ENCODE measurements around the gene S100A14.
A peak's percentile ranks its signal among the peaks of the same experiment; 100 is the strongest.

Gene S100A14

DNA sequence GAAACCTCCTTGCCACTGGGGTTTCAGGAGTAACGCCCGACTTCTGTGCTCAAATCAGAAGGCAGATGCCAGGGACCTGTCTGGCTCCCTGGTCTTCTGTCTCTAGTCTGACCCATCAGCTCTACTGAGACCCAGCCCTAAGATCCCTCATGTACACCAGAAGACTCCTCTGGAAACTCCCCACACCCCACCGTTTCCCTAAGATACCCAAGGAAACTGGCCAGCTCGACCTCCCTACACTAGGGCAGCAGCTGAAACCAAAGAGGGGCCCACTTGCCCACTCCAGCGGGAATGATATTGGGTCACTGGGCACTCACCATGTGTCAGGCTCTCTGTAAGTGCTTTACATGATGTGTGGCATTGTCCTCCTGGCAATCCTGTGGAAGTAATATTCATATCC is 2.7 kb downstream of the S100A14 start:
- no peak overlapping the region for H3K27ac Mint-ChIP-seq
- no peaks in the 10 kb centered on the region for H3K9me3 Mint-ChIP-seq
- peaks cover 29% of the 10 kb centered on the region for H3K4me1 Mint-ChIP-seq
- H3K4me3 Mint-ChIP-seq: no peak overlapping the region
- ATAC-seq: no peak
- no peaks in the 10 kb centered on the region for H3K27me3 Mint-ChIP-seq
- no peaks in the 10 kb centered on the region for H3K36me3 Mint-ChIP-seq

DNA sequence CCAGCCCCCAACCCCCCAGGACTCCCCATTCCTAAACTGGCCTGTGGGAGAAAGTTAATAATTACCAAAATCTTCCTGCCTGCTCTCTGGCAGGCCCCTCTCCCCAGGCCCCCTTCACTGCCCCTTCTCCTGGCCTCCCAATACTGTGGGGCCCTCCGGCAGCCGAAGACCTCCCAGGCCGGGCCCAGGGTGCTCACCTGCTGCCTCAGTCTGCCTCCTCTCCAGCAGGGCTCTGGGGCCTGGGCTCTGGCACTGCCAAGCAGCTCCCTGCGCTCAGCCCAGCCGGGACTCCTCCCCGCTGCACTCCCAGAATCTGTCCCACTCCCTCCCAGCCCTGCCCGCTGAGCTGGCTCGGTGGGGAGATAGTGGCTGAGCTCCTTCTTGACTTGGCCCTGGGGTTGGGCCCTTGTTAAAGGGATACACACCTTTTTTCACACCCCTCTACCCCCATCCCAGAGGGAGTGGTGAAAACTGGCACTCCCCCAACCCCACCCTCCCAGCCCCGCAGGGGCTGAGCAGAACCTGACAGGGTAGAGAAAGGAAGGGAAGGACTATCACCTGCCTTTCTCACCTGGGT is 3.3 kb downstream of the S100A14 start, which contains the start of gene S100A16:
Gene S100A16, minus strand, starts transcription at position 383 of the 577 bp plus-strand sequence. CDS start 4,986 bp downstream, outside the sequence.
- peak within 1 kb of the TSS; percentile 40 for H3K27ac Mint-ChIP-seq
- no peak for ATAC-seq
- no peaks in the 10 kb centered on the region for H3K27me3 Mint-ChIP-seq
- H3K4me1 Mint-ChIP-seq: peaks cover 29% of the 10 kb centered on the region
- H3K36me3 Mint-ChIP-seq: no peaks in the 10 kb centered on the region
- H3K4me3 Mint-ChIP-seq: no peak within 1 kb of the TSS
- no peaks in the 10 kb centered on the region for H3K9me3 Mint-ChIP-seq

DNA sequence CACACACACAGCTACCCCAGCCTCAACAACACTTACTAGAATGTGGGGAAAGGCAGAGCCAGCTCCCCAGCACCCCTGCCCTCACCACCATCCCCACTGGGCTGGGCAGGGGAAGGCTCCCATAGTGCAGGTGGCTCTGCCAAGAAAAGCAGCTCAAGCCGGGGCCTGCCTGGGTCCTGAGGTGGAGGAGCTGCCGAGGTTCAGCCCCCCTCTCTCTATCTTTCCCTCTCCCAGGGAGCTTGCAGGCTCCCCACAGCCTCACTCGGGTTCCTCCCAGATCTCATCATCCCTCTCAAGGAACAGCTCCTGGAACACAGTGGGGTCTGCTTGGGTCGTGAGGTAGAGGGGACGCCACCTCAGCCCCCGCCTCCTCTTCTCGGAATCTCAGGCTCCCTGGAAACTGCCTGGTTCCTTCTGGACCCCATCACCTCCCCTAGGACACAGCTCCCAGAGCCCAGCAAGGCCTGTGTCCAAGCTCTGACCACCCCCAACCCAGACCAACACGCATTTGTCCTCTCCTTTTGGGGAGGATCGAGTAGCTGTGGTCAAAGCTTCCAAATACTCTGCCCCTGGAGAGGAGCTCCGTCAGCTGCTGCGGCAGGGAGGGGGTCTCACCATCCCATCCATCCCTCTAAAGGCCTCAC is 3.9 kb downstream of the S100A14 start:
- Mint-ChIP-seq H3K27me3 (no peaks in the 10 kb centered on the region), H3K4me1 (peaks cover 23% of the 10 kb centered on the region), H3K9me3 (no peaks in the 10 kb centered on the region), H3K4me3 (no peak overlapping the region), H3K36me3 (no peaks in the 10 kb centered on the region), H3K27ac (no peak overlapping the region)
- no peak for ATAC-seq

DNA sequence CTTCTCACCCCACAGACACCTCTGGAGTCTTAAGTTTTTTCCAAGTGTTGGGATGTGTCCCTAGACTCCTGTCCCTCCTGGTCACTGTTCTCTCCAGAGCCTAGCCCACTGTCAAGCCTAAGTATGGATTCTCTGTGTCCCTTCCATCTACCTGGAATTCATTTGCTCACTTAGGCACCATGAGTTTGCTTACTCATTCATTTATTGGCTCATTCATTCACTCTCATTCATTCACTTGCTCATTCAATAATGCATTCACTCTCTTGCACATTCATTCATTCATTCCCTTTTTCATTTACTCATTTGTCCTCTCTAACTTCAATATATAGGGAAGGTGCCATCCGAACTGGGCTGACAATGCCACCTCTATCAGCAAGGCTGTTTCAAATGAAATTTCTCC is 4.8 kb downstream of the S100A14 start:
- Mint-ChIP-seq H3K27me3 (no peaks in the 10 kb centered on the region), H3K9me3 (no peaks in the 10 kb centered on the region), H3K36me3 (no peaks in the 10 kb centered on the region), H3K4me1 (peaks cover 22% of the 10 kb centered on the region), H3K27ac (no peak overlapping the region), H3K4me3 (no peak overlapping the region)
- ATAC-seq: no peak

DNA sequence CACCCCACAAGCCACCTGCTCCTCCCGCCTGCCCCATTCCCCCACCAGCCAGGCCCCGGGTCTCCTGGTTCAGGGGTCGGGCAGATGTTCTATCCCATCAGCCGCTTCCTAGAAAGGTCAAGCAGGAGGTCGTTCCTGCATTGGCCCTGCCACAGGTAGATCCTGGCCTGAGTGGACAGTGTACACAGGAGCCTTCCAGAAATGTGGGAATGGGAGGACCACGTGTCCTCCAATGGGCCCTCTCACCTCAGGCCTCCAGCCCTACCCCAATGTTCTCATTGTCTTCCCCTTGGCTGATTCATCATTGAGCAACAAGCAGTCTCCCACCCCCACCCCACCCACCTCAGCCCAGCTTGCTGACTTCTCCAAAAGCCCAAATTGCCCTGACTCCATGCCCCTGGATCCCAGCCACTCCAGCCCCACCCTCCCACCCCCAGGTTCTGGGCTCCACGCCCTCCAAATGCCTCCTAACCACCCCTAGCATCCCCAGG is 5.3 kb downstream of the S100A14 start:
- Mint-ChIP-seq H3K27ac (no peak overlapping the region), H3K9me3 (no peaks in the 10 kb centered on the region), H3K4me1 (peaks cover 22% of the 10 kb centered on the region), H3K4me3 (no peak overlapping the region), H3K36me3 (no peaks in the 10 kb centered on the region), H3K27me3 (no peaks in the 10 kb centered on the region)
- ATAC-seq: no peak

DNA sequence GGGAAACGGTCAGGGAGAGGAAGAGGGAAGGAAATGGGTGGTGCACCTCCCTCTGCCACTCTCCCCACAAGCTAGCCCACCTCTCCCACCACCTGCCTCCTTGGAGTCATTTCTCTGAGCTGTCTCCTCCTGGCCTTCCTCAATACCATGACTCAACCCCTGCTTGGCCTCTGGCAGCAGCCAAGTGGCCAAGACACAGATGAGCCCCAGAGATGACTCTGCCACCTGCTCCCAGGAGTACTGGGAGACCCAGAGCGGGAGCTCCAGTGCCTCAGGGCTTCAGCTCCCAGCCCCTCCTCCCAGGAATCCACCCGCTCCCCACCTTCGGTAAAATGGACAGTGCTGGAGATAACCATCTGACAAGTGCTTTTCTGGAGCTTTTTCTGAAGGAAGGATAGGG is 5.8 kb downstream of the S100A14 start:
- H3K27ac Mint-ChIP-seq: no peak overlapping the region
- no peaks in the 10 kb centered on the region for H3K27me3 Mint-ChIP-seq
- H3K4me3 Mint-ChIP-seq: no peak overlapping the region
- H3K9me3 Mint-ChIP-seq: no peaks in the 10 kb centered on the region
- H3K36me3 Mint-ChIP-seq: no peaks in the 10 kb centered on the region
- ATAC-seq: no peak
- peaks cover 23% of the 10 kb centered on the region for H3K4me1 Mint-ChIP-seq

DNA sequence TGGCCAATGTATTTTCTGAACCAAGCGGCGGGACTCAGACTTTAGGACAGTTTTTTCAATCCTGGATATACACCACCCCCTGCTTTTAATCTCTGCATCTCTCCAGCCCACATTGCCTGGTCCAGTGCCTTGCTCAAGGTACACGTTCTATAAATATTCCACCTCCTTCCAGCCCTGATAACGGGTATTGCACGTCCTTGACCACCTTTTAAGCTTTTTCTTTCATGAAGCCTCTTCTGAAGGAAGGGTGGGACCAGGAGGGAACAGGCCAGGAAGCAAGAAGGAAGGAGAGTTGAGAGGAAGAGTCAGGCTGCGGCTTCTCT is 6.6 kb downstream of the S100A14 start:
- no peaks in the 10 kb centered on the region for H3K27me3 Mint-ChIP-seq
- H3K36me3 Mint-ChIP-seq: no peaks in the 10 kb centered on the region
- peaks cover 2% of the 10 kb centered on the region for H3K9me3 Mint-ChIP-seq
- H3K27ac Mint-ChIP-seq: no peak overlapping the region
- ATAC-seq: no peak
- H3K4me1 Mint-ChIP-seq: peaks cover 28% of the 10 kb centered on the region
- no peak overlapping the region for H3K4me3 Mint-ChIP-seq

DNA sequence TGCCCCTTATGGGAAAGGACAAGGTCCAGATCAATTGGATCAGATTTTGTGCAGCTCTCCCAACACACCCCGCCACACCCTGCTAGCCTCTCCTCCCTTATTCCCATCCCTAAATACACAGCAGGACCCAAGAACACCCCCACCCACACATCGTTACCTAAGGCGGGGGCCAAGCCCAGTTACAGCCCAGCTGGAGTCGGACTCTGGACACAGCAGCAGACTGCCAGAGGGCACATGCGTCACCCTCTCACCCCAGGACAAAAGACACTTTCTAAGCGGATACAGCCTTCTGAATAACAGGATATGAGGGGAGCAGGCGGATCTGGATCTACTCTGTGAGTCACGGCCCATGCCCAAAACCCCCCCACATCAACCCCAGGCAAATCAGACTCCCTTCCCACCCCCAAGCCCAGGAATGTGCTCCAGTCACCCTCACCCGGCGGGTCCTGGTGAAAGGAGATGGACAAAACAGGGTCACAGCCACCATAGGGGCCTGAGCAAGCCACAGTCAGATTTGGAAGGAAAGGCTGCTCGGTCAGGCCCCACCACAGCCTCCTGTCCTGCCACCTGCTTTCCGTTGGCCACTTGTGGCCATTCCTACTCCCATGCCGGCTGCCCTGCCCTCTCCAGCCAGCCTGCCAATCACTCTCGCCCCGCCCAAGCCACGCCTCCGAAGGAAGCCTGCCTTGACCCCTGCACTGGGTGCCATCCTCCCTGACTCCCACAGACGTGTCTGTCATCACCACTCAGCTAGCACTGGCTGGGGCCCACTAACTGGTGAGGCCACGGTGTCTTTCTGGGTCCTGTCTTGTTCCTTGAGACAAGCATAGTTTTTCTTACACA is 7.2 kb downstream of the S100A14 start:
- H3K36me3 Mint-ChIP-seq: no peaks in the 10 kb centered on the region
- peaks cover 2% of the 10 kb centered on the region for H3K9me3 Mint-ChIP-seq
- ATAC-seq: no peak
- H3K27ac Mint-ChIP-seq: no peak overlapping the region
- no peaks in the 10 kb centered on the region for H3K27me3 Mint-ChIP-seq
- no peak overlapping the region for H3K4me3 Mint-ChIP-seq
- H3K4me1 Mint-ChIP-seq: peaks cover 28% of the 10 kb centered on the region

DNA sequence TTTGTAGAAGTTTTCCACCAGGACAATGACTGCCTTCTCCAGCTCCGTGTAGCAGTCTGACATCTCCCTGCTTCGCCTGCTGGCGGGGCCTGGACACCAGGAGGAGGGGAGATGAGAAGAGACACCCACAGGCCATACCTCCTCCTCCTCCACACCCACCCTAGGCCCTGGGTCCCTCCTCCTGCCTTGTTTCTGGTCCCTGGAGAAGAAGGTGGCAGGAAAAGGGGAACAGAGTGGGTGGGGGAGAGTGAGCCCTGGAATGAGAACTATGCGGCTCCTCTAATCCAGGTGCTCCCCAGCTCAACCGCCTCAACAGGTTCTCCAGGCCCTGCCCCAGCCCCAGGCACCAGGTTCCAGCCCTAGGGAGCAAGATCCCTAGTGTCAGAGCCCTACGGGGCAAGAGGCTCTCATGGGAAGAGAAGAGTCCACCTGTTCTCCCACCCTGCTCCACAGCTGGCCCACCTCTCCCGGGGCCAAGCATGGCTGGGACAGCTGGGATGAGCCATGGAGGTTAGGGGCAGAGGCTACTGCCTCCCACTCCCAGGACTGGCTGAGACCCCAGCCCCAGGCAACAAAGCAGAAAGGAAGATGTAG is 7.9 kb downstream of the S100A14 start:
- Mint-ChIP-seq H3K4me3 (no peak overlapping the region), H3K9me3 (peaks cover 2% of the 10 kb centered on the region), H3K27ac (no peak overlapping the region), H3K4me1 (peaks cover 28% of the 10 kb centered on the region), H3K27me3 (no peaks in the 10 kb centered on the region), H3K36me3 (no peaks in the 10 kb centered on the region)
- ATAC-seq: no peak

DNA sequence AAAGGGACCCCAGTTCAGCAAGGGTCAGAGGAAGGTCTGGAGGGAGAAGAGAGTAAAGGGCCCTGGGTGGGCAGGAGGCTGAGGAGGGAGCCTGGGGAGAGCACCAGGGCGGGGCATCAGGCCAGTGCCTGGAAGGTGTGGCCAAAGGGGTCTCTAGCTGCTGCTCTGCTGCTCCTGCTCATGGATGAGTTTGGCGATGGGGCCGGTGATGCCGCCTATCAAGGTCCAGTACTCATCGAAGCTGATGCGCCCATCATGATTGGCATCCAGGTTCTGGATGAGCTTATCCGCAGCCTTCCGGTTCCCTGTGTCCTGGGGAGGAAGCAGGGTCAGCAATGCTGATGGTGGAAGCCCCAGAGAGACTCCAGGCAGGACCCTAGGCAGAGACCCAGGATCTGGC is 8.7 kb downstream of the S100A14 start:
- H3K27me3 Mint-ChIP-seq: no peaks in the 10 kb centered on the region
- ATAC-seq: no peak
- H3K9me3 Mint-ChIP-seq: peaks cover 2% of the 10 kb centered on the region
- H3K4me1 Mint-ChIP-seq: peaks cover 29% of the 10 kb centered on the region
- H3K4me3 Mint-ChIP-seq: no peak overlapping the region
- H3K27ac Mint-ChIP-seq: peak overlapping the region; percentile 74
- H3K36me3 Mint-ChIP-seq: no peaks in the 10 kb centered on the region

DNA sequence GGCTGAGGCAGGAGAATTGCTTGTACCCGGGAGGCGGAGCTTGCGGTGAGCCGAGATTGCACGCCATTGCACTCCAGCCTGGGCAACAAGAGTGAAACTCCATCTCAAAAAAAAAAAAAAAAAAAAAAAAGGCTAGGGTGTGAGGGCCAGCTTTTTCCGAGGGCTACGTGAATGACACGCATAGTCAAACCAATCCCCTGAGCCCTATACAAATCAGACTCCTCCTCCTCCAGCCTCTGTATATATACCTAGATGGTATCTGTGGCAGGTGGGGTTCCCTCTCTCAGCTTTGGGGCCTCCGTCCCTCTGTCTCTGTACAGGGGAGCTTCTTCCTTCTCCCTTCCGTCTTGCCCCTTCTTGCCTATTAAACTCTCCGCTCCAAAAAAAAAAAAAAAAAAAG is 9.9 kb downstream of the S100A14 start:
- Mint-ChIP-seq H3K9me3 (peaks cover 2% of the 10 kb centered on the region), H3K4me1 (peaks cover 33% of the 10 kb centered on the region)

DNA sequence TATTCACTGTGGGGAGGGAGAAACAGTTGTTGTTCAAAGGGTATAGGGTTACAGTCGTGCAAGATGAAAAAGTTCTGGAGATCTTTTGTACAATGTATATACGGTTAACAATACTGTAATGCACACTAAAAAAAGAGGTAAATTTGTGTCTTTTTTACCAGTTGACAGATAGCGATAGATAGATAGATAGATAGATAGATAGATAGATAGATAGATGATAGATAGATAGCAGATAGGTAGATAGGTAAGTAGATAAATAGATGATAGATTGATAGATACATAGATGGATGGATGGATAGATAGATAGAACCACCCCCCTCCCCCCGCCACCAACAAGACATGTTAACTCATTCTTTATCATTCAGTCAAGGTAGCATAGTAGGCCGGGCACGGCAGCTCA is 13.4 kb downstream of the S100A14 start:
- Mint-ChIP-seq H3K27ac (peak overlapping the region; percentile 18), H3K9me3 (peaks cover 2% of the 10 kb centered on the region), H3K4me3 (no peak overlapping the region), H3K27me3 (no peaks in the 10 kb centered on the region), H3K36me3 (no peaks in the 10 kb centered on the region), H3K4me1 (peaks cover 52% of the 10 kb centered on the region)
- ATAC-seq: no peak

More for the DNA sequence above, 9.9 kb downstream of the S100A14 start:
- no peaks in the 10 kb centered on the region for H3K36me3 Mint-ChIP-seq
- H3K27me3 Mint-ChIP-seq: no peaks in the 10 kb centered on the region
- no peak overlapping the region for H3K4me3 Mint-ChIP-seq
- H3K27ac Mint-ChIP-seq: peak overlapping the region; percentile 74
- no peak for ATAC-seq

DNA sequence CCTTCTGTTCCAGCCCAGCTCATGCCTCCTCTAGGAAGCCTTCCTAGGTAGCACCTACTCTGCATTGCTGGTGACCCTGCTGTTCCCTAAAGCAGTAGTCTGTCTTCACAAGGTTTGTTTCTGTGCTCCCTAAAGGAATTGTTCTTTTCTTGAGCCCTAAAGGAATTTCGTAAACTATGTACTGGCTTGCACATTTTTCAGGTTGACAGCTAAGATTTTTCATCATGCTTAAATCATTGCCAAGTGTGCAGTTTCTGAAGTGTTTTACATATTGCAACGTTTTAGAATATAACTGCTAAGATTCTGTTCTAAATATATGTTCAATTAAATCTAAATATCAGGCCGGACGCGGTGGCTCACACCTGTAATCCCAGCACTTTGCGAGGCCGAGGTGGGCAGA is 16.3 kb downstream of the S100A14 start:
- Mint-ChIP-seq H3K36me3 (no peaks in the 10 kb centered on the region), H3K4me3 (no peak overlapping the region), H3K4me1 (peaks cover 38% of the 10 kb centered on the region), H3K27me3 (no peaks in the 10 kb centered on the region), H3K9me3 (no peaks in the 10 kb centered on the region), H3K27ac (peak overlapping the region; percentile 58)
- ATAC-seq: no peak

DNA sequence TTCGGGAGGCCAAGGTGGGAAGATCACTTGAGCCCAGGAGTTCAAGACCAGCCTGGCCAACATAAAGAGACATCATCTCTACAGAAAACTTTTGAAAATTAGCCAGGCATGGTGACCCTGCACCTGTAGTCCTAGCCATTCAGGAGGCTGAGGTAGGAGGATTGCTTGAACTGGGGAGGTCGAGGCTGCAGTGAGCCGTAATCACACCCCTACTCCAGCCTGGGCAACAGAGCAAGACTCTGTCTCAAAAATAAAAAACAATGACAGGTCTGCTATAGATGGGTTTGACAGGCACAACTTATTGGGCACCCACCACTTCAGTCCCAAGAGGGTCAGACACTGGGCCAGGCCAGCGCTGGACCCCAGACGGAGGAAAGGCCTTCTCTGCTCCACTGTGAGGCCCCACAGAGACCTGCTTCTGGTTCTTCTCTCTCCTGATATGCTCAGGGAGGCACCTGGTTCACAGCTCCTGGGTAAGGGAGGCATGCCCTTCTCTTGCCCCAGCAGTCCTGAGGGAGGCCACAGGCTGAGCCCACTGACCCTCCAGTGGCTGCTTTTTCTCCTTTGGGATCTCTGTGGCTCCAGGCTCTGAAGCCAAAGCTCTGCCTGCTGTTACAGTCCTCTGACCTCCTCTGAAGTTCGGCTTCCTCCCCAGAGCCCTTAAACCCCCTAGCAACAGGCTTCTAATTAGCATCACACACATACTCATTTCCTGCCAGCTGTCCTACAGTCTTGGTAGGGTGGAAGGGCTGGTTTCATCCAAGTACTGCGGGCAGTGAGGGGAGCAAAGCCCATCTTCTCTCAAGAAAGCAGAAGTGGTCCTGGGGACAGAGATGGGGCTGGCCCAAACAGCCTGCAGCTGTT is 17.6 kb downstream of the S100A14 start:
- ATAC-seq: peak; percentile 99
- H3K9me3 Mint-ChIP-seq: no peaks in the 10 kb centered on the region
- H3K4me1 Mint-ChIP-seq: peaks cover 38% of the 10 kb centered on the region
- H3K27me3 Mint-ChIP-seq: no peaks in the 10 kb centered on the region
- peak overlapping the region; percentile 40 for H3K4me3 Mint-ChIP-seq
- peak overlapping the region; percentile 97 for H3K27ac Mint-ChIP-seq
- H3K36me3 Mint-ChIP-seq: no peaks in the 10 kb centered on the region

DNA sequence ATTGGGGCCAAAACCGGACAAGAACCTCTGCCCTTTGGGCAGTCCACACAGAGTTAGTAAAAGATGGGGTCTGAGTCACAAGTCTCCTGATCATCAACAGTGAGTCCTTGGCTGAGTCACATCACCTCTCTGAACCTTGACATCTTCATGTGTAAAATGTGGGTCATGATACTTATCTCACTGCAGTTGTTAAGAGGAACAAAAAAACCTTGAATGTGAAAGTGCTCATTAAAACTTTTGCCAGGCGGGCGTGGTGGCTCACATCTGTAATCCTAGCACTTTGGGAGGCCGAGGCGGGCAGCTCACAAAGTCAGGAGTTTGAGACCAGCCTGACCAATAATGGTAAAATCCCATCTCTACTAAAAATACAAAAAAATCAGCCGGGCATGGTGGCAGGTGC is 18.9 kb downstream of the S100A14 start:
- H3K4me3 Mint-ChIP-seq: no peak overlapping the region
- peaks cover 35% of the 10 kb centered on the region for H3K4me1 Mint-ChIP-seq
- peak overlapping the region; percentile 97 for H3K27ac Mint-ChIP-seq
- H3K9me3 Mint-ChIP-seq: no peaks in the 10 kb centered on the region
- H3K36me3 Mint-ChIP-seq: no peaks in the 10 kb centered on the region
- ATAC-seq: peak; percentile 50
- H3K27me3 Mint-ChIP-seq: no peaks in the 10 kb centered on the region
